Bronchial epithelial cell (primary cell): ENCODE results near the gene NEK4. TPM values are rescaled to one million over a fixed set of nuclear protein-coding genes. Genes with fewer than 3 reads are reported as not detected.

Experiments used
- DNase-seq: peaks from one replicate; pipeline ENCODE4 v3.0.0-alpha.2; 2010; ENCODE audit warnings: low read depth
- FAIRE-seq: peaks from 2 replicates; lab custom pipeline; 2011; peaks lifted over from hg19 to GRCh38; lab: Jason Lieb, UNC
- H3K27me3 ChIP-seq: 2 replicates; pipeline ENCODE4 v1.5.1; 2011; ENCODE audit warnings: low read length; ENCODE audit not compliant: control insufficient read depth, insufficient read depth
- H3K36me3 ChIP-seq: 2 replicates; pipeline ENCODE4 v1.5.1; 2011; ENCODE audit warnings: low read length; ENCODE audit not compliant: control insufficient read depth, insufficient read depth
- H3K4me3 ChIP-seq: 2 replicates; pipeline ENCODE4 v1.5.1; 2011; ENCODE audit warnings: mild to moderate bottlenecking, low read depth, low read length, control low read depth
- total RNA-seq: library from RNA; depleted of rRNA; stranded (reverse); fragments of >200 nt; gene quantifications from 2 replicates; pipeline ENCODE4 v1.2.1, GENCODE V29; 2014
- TF ChIP-seq, protein P1 (sequence below): IDR thresholded peaks from 2 replicates; pipeline ENCODE4 v1.5.1; 2011; ENCODE audit warnings: mild to moderate bottlenecking, moderate library complexity, low read length, control low read depth, inconsistent platforms; ENCODE audit not compliant: insufficient read depth, severe bottlenecking

Gene NEK4
- 20.5 and 24.8 TPM in 2 replicates for total RNA-seq

DNA sequence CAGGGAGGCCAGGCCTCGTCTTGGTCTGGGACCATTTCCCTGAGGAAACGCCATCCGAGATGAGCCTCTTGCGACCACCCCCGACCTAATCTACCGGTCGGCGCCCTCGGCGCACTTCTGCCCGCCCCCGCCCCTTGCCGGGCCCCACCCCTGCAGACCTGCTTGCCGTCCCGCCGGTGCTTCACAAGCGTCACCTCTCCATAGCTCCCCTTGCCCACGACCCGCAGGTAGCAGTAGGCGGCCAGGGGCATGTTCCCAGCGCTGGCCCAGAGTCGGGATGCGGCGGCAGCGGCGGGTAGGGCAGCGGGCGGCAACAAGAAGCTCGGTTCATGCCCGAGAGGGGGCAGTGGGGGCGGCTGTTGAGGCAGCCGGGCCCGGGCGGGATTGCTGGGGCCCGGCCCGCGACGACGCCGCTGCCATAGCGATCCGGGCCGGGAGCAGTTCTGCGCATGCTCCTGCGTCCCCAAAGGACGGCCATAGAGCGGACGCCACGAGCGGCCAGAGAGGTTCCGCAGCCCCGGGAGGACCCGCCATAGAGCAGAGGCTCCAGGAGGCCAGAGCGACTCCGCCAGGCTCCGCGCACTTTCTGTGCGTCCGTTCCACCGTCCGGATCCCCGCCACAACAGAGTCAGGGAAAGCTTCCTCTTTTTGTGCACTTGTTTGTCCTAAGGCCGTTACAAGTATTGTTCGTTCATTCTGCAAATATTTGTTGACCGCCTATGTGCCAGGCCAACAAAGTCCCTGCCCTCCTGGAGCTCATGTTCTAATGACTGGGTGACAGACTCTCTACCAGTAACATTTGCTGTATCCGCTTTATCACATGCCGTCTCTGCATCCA lies at the start of gene NEK4:
Gene NEK4, minus strand, starts transcription at position 445 of the 838 bp plus-strand sequence. Its CDS starts 194 bp downstream, at position 251.
- Histone ChIP-seq H3K4me3 (peak within 1 kb of the TSS; percentile 87), H3K36me3 (peaks cover 4% of the 10 kb centered on the region), H3K27me3 (no peaks in the 10 kb centered on the region)
- FAIRE-seq (no peak), DNase-seq (peak; percentile 78)
- TF ChIP-seq, protein P1, sequence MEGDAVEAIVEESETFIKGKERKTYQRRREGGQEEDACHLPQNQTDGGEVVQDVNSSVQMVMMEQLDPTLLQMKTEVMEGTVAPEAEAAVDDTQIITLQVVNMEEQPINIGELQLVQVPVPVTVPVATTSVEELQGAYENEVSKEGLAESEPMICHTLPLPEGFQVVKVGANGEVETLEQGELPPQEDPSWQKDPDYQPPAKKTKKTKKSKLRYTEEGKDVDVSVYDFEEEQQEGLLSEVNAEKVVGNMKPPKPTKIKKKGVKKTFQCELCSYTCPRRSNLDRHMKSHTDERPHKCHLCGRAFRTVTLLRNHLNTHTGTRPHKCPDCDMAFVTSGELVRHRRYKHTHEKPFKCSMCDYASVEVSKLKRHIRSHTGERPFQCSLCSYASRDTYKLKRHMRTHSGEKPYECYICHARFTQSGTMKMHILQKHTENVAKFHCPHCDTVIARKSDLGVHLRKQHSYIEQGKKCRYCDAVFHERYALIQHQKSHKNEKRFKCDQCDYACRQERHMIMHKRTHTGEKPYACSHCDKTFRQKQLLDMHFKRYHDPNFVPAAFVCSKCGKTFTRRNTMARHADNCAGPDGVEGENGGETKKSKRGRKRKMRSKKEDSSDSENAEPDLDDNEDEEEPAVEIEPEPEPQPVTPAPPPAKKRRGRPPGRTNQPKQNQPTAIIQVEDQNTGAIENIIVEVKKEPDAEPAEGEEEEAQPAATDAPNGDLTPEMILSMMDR, result no peak

DNA sequence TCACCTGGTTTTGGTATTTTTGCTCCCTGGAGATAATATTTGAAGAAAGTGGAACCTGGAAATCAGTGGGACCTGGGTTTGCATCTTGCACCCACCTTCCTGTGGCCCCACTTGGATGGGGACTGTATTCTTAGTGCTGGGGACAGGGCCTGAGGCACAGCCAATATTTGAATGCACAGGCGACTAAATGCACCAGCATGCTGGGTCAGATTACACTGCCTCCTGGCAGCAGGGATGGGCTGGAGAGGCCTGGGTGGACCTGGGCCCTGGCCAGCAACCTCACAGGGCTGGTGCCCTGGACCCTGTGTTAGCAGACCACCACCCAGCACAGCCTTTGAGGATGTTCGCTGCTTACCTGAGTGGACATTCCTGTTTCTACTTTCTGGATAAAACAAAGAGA lies 49.2 kb upstream of the NEK4 start:
- TF ChIP-seq, protein P1, result no peak
- DNase-seq, result no peak
- FAIRE-seq, result no peak
- no peak overlapping the region for H3K4me3 ChIP-seq
- H3K36me3 ChIP-seq, result no peaks in the 10 kb centered on the region
- no peaks in the 10 kb centered on the region for H3K27me3 ChIP-seq

GRCh38 chr3:52817860-52818259 lies 47.1 kb upstream of the NEK4 start:
- Histone ChIP-seq H3K4me3 (no peak overlapping the region), H3K36me3 (no peaks in the 10 kb centered on the region), H3K27me3 (no peaks in the 10 kb centered on the region)
- TF ChIP-seq, protein P1, result no peak
- no peak for DNase-seq
- FAIRE-seq, result no peak

DNA sequence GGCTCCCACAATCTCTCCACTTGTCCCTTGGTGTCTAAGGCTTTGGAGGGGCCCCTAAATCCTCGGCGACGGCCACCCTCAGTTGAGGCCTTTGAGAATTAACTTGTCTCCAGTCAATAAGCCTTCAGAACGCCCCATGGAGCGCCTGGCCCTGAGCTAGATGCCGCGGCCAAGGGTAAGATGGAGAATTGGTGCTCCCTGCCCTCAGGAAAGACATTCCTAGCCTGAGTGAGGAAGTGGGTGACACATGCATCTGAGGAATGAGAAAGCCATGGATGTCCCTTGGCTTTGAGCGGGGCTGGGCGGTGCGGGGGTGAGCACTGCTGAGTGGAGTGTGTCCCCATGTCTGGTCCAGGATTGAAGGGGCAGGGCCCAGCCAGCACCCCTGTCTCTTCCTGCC lies 46.5 kb upstream of the NEK4 start:
- H3K36me3 ChIP-seq, result no peaks in the 10 kb centered on the region
- no peak for FAIRE-seq
- no peak for DNase-seq
- no peak overlapping the region for H3K4me3 ChIP-seq
- no peaks in the 10 kb centered on the region for H3K27me3 ChIP-seq
- TF ChIP-seq, protein P1, result no peak

- Histone ChIP-seq H3K27me3 (no peaks in the 10 kb centered on the region), H3K4me3 (no peak overlapping the region), H3K36me3 (no peaks in the 10 kb centered on the region)
- FAIRE-seq, result no peak
- TF ChIP-seq, protein P1, result no peak
- no peak for DNase-seq
Measured at GRCh38 chr3:52816654-52817053, 45.9 kb upstream of the NEK4 start.
